Urothelium cell line (cell line): ENCODE data around the gene SPTBN5.

Source experiments
- DNase-seq: peaks from one replicate; pipeline ENCODE4 v3.0.0; 2011; ENCODE audit warnings: low spot score, mixed read lengths
- FAIRE-seq: peaks from 2 replicates; lab custom pipeline; 2011; peaks lifted over from hg19 to GRCh38; lab: Jason Lieb, UNC

SPTBN5 gene

DNA sequence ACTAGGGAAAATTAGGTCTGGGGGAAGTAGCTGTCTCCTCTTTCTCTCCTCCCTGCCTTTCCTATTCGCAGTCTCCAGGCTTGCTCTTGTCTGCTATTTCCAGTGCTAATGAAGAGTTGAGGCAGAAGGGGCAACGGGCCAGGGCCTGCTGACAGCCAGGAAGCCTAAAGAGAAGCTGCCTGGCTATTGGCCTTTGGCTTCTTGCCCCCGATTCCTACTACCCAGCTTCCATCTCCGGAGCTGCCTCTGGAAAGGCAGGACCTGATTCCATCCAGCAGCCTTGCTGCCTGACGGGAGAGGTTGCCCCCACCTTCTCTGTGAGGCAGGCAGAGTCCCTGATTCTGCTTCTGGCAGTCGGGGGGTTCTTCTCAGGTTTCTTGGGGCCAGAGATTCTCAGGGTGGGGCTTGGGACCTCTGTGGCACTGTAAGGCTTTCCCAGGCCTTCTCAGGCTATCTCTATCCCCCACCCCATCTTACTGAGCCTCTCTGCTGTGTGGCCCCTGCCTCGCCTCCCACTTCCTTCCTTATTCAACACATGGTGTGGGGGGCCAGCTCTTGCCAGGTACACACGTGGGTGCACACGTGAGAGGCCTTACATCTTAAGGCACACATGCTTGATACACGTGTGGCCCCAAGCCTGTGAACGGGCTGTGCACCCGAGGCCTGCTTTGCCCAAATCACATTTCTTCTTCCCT, 84.2 kb downstream of the SPTBN5 start:
- FAIRE-seq, result no peak
- no peak for DNase-seq

DNA sequence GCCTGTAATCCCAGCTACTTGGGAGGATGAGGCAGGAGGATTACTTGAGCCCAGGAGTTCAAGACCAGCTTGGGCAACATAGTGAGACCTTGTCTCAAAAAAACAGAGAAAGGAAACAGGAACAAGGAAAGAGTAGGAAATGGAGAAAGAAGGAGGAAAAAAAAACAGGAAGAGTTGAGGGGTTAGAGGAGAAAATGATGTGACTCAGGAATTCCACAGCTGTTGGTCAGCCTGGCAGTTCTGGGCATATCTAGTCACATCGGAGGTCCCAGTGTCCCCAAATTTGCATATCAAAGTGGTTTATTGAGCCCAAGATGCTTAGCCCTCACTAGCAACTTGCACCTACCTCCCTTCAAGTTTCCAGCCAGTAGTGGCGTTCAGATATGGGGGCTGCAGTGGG, 84.7 kb downstream of the SPTBN5 start:
- DNase-seq (no peak), FAIRE-seq (no peak)

DNA sequence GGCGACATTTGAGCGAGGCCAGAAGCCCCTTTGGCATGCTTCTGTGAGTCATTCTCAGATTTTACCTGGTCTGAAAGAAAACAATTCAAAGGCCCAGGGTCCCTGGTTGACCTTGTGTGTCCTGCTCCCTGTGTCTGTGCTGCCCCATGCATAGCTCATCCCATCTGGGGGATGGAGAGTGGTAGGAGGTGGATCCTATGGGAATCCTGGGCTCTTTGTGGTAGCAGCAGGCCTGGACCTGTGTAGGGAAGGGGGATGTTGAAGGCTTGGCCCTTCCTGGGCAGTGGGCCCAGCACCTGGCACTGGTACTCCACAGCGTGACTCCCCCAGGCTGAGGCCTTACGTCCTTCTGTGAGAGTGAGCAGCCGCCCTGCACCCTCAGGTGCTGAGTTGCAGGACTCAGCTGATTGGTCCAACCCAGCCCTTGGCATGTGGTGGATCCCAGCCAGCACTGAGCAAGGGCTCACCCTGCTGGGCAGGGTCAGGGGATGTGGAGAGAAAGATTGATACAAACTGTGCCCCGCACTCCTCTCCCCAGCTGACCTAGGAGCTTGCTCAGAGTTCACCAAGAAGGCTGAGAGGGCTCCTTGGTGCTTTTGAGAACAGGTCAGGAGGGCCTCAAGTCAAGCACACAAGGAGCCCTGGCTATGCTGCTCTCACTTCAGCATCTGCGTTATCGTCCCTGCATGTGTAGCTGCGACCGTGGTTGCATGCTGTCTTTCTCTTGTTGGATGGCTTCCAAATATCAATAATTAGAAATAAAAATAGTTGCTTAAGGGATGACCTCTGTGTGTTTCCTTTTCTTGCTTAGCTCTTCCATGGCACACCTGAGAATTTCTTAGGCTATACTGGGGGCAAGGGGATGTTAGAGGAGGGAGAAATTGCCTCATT, 87.3 kb downstream of the SPTBN5 start:
- FAIRE-seq (no peak), DNase-seq (peak; percentile 43)

DNA sequence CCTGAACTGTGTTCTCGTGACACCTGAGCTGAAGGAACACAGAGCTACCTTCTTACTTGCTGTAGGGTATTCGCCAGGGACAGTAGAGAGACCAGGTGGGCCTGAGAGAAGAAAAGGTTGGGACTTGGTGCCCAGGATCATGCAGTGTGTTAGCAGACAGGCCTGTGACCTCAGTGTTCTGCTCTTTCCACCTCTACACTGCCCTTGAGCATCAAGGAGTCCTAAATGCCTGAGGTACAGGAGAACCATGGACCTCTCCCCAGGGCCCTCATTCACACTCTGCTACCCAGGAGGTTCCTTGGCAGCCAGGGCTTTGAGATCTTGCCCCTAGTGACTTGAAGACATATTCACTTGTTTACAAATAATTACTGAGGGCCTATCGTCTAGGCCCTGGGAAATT, 88.1 kb downstream of the SPTBN5 start:
- FAIRE-seq (no peak), DNase-seq (no peak)

DNA sequence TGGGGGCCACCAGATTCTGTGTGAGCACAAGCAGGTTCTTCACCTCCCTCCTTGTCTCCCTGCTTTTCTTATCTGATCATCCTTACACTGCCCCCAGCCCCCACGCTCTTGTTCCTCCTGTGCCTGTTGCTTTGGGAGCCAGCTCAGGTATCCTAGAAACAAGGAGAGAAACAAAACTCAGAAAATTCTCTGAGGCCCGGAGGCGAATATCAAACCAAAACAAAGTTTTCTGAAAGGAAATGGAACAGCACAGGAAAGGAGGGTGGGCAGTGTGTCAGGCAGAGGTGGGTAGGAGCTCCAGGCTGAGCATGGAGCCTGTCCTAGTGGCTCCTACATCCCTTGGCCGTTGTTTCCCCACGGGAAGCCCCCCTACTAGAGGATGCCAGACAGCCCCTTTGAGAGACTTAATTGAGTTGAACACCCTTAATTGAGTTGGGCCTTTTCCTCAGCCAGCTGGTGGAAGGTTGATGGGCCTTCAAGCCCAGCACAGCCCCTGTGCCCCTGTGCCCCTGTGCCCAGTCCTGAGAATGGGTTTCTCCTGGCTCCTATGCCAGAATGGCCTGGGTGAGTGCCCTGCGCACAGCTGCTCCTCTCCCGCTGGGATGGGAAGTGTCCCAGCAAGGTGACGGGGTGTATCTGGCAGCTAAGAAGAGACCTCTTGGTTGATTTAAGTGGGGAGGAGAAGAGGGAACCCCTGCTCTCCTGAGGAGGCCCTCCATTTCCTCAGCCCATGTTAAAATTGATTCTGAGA, 88.8 kb downstream of the SPTBN5 start:
- no peak for FAIRE-seq
- DNase-seq, result no peak

DNA sequence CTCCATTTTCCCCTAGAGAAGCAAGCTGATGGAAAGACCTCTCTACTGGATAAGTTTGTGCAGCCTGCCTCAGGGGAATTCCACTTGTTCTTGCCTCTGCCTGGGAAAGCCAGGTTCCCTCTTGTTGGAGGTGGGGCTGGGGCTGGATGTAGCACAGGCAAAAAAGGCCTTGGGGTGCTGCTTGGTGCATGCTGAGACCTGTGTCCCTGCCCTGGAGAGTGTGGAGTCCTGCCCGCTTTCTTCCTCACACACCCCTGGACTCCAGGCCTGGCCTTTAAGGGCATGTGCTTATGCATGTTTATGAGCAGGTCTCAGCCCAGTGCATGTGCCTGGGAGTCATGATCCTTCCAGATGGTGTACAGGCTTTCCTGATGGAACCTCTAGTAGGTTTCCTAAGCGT, 89.5 kb downstream of the SPTBN5 start:
- DNase-seq (no peak), FAIRE-seq (no peak)

DNA sequence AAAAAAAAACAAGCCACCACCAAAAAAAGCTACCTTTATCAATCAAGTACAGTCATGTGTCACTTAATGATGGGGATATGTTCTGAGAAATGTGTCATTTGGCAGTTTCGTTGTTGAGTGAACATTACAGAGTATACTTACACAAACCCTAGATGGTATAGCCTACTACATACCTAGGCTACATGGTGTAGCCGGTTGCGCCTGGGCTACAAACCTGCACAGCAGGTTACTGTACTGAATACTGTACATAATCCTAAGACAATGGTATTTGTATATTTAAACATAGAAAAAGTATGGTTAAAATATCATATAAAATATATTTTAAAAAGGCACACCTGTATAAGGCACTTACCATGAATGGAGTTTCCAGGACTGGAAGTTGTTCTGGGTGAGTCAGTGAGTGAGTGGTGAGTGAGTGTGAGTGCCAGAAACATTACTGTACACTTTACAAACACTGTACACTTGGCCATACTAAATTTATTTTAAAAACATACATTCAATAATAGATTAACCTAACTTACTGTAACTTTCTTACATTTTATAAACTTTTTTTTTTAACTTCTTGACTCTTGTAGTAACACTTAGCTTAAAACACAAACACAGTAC, 91.9 kb downstream of the SPTBN5 start:
- FAIRE-seq (no peak), DNase-seq (no peak)

DNA sequence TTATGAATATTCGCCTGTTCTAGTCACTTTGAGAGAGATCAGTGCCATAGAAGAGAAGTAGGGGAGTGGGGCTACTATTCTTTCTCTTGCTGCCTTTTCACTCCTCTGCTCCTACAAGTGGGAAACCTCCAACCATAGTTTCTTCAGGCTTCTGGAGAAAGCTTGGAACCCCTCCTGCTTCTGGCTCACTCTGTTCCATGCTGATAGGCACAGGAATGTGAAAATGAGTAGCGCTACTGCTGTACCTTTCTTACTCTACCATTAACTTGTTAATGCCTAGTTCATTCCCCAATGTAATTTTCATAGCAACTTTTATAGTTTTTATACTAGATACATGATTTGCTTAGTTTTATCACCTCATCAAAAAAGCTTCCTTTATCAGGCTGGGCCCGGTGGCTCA, 92.7 kb downstream of the SPTBN5 start:
- no peak for DNase-seq
- no peak for FAIRE-seq

DNA sequence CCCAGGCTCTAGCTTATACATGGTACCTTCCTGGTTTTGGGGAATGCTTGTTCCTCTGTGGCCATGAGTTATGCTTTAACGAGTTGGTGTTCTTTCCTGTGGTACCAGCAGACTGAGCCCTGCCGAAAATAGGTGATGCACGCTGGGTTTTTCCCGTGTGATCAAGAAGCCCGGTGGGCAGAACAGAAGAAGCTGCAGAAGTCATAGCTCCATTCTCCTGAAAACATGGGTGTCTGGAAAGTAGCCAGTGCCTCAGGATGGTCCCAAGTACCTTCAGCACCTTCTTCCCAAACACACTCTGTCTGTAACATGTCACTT, 94.4 kb downstream of the SPTBN5 start:
- no peak for FAIRE-seq
- DNase-seq, result no peak

DNA sequence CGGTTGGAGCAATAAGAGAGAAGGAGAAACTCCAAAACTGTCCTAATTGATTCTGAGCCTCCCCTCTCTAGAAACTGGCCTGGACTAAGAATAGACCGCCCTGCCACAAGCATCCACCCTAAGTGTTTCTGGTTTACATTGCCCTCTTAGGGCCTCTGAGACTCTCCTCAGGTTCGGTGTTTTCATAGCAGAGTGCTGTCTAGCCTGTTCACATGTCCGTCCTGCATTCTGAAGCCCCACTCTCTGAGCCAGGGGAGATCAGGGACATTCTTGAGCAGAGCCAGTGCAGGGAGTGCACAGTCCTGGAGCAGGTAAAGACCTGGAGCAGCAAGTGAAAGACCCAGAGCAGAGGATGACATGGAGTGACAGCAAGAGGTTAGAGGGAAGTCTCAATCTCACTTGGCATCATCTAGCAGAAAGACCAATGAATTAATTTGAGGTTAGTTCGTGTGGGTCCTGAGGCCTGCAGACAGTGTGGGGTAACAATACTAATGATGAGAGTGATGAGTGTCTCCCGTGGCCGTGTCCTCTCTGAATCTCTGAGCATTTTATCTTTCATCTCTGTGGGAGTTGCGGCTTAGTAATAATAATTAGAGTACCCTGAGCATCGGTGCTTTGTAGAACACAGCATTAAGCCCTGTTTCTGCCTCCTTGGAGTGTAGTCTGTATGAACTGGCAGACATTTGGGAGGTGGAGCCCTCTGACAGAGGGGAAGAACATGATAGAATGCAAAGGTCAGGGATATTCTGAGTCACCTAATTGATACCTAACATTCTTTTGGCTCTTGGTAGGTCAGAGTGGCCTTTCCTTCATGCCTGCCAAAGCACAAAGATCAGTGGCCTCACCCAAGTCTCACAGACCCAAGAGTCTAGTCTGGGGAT, 95.0 kb downstream of the SPTBN5 start:
- no peak for FAIRE-seq
- DNase-seq, result no peak
